ENCODE measurements around the gene C4A. TPM values are rescaled to one million over a fixed set of nuclear protein-coding genes. Genes with fewer than 3 reads are reported as not detected.

The C4A gene
- total and polyA plus RNA-seq, 2 of the 13 experiments (the other 11 are each of a cell fraction or from before 2014, with no cell fraction given) = 165 to 478 TPM

DNA sequence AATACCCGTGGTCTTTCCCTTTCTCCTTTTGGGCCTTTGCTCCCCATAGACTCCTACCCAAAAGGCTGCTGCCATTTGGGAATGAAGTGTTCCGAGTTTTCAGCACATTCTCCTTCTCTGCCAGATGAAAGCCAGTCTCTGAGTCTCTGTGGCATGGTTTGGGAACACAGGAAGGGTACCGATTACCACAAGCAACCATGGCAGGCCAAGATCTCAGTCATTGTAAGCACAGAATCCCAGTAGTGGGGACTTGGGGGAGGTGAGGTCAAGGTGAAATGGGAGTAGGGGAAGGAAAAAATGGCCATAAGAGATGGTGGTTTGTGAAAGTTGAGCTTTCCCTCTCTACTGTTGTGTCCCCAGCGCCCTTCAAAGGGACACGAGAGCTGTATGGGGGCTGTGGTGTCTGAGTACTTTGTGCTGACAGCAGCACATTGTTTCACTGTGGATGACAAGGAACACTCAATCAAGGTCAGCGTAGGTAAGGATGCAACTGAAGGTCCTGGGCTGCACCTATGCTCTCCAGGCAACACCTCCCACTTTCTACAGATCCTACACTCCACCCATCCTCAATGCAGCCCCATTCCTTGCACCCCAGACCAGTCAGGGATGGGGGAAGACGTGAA, 31.8 kb upstream of the C4A start (continued):
- TF ChIP-seq ZFYVE20 (CRISPR knock-in tag; IDR thresholded peaks at IDR 0.05; ENCODE audit: borderline replicate concordance, low read depth) = 0 out of 2 replicates have a peak, but pooled peaks have one; percentile 53
- peak; percentile 34; the same call in 1 of the 2 replicates for TF ChIP-seq ZNF891 (CRISPR knock-in tag; IDR thresholded peaks at IDR 0.05)
- TF ChIP-seq SYNCRIP (IDR thresholded peaks at IDR 0.05; ENCODE audit: insufficient read depth, low read depth, low read length) = no peak
- TF ChIP-seq POLR2AphosphoS5 (IDR thresholded peaks at IDR 0.05; ENCODE audit: low read depth, low read length) = peak; percentile 35; the same call in 1 of the 2 replicates
- TF ChIP-seq SSRP1 (CRISPR knock-in tag; IDR thresholded peaks at IDR 0.05) = peak; percentile 68; the same call in 1 of the 2 replicates

DNA sequence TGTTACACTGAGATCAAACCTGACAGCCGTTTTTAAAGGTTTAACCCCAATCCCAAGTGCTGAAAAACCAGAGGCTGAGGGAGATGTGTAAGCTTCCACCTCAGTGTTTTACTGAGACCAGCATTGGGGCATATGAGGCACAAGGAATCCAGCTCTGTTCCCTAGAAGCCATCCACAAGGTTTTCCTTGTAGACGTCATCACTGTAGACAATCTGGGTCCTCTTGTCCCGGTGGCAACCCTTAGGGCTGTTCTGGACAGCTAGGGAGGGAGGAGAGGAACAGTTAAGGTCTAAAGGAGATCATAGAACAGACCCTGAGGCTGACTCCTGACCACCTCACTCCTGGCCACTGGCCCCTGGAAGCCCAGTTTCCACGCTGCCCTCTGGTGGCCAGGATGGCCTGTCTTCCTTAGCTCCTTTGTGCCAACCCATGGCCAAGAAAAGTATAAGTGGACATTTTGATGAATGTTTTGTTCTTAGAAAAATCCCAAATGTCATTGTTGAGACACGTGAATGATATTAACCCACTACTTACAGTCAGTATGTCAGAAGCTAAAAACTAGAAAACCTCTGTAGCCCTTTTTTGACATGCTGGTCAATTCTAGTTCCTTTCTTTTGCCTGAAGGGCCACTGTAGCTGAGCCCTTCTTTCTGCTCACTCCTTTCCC, 29.6 kb upstream of the C4A start:
- H3K27me3 ChIP-seq (ENCODE audit: control insufficient read depth in 1 of 2, insufficient read depth in 2 of 2, low read length in 2 of 2) = no peaks in the 10 kb centered on the region
- peak; percentile 71 for DNase-seq (ENCODE audit: low spot score)
- H3K36me3 ChIP-seq (replicated peaks in 1 of 2; ENCODE audit: control insufficient read depth in 1 of 2, insufficient read depth in 2 of 2, low read length in 2 of 2) = peaks cover 43 to 93% of the 10 kb centered on the region in 2 experiments
- H3K9ac ChIP-seq (ENCODE audit: insufficient read depth, low read depth, low read length) = 0 out of 2 replicates have a peak overlapping the region, but pooled peaks have one; percentile 2
- 32% methylated on average over 5 of the region's 5 CpGs for WGBS (ENCODE audit: low lambda C conversion rate)
- H3K4me1 ChIP-seq (ENCODE audit: insufficient read depth, low read length) = peaks cover 38% of the 10 kb centered on the region
- intact Hi-C loops (cut with micrococcal nuclease; ENCODE audit: unreplicated experiment) = loop anchor here (1.0 to 10.0 kb wide), 4 partner anchors 29 to 117 kb away; partner anchors contain the start of gene ZBTB12
- H3K4me2 ChIP-seq (ENCODE audit: low read depth, low read length) = no peak overlapping the region
- peak; percentile 99 for FAIRE-seq
- CTCF ChIA-PET (ENCODE audit: low intra/inter-chr PET ratio, low total read pairs) = interaction anchor here (1.0 to 1.5 kb wide), 6 partner anchors 12 to 272 kb away, joined by 3 to 6 read pairs (median 4); partner anchors contain the start of genes LY6G5C and ZBTB12
- peak overlapping the region; percentile 27 for H3K27ac ChIP-seq (ENCODE audit: extremely low read length, insufficient read depth, low read length)
- no peak overlapping the region for H2AFZ ChIP-seq (ENCODE audit: low read length)
- no peaks in the 10 kb centered on the region for H4K20me1 ChIP-seq (ENCODE audit: insufficient read depth, low read length)
- H3K9me3 ChIP-seq (ENCODE audit: low read length) = no peaks in the 10 kb centered on the region
- peak; percentile 88 for ATAC-seq
- POLR2A ChIA-PET = interaction anchor here (0.5 to 6.3 kb wide), 34 partner anchors 10 to 297 kb away, joined by 3 to 69 read pairs (median 6); partner anchors contain the start of genes APOM, C2, DXO and EHMT2
- H3K79me2 ChIP-seq (ENCODE audit: insufficient read depth, low read length) = peaks cover 13% of the 10 kb centered on the region
- BruUV-seq (replicated peaks) = no TSS peak
- in situ Hi-C loops (cut with HindIII; ENCODE audit: extremely low pct_ligation_motif_present, low pct_unique_long_range_greater_than_20kb) = no loop called here
- no peak overlapping the region for H3K4me3 ChIP-seq (replicated peaks in 1 of 3; ENCODE audit: insufficient read depth in 1 of 3, low read depth in 2 of 3, low read length in 3 of 3)
- TF ChIP-seq PAF1 (CRISPR knock-in tag; IDR thresholded peaks at IDR 0.05) (peak; percentile 31; the same call in 1 of the 2 replicates), MEIS1 (CRISPR knock-in tag; IDR thresholded peaks at IDR 0.05; ENCODE audit: borderline replicate concordance) (no peak), GTF3A (CRISPR knock-in tag; conservative IDR thresholded peaks at IDR 0.05) (no peak), KDM6A (CRISPR knock-in tag; IDR thresholded peaks at IDR 0.05; ENCODE audit: low read depth) (no peak), ZNF124 (CRISPR knock-in tag; IDR thresholded peaks at IDR 0.05) (no peak), ZNF367 (CRISPR knock-in tag; IDR thresholded peaks at IDR 0.05; ENCODE audit: borderline replicate concordance) (no peak), ZNF570 (CRISPR knock-in tag; IDR thresholded peaks at IDR 0.05; ENCODE audit: borderline replicate concordance) (no peak), ZNF720 (CRISPR knock-in tag; IDR thresholded peaks at IDR 0.05) (no peak), HHEX (CRISPR knock-in tag; IDR thresholded peaks at IDR 0.05) (no peak)
- TF ChIP-seq, protein P1, sequence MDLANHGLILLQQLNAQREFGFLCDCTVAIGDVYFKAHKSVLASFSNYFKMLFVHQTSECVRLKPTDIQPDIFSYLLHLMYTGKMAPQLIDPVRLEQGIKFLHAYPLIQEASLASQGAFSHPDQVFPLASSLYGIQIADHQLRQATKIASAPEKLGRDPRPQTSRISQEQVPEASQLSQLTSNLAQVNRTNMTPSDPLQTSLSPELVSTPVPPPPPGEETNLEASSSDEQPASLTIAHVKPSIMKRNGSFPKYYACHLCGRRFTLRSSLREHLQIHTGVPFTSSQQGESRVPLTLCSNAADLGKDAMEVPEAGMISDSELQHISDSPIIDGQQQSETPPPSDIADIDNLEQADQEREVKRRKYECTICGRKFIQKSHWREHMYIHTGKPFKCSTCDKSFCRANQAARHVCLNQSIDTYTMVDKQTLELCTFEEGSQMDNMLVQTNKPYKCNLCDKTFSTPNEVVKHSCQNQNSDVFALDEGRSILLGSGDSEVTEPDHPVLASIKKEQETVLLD (CRISPR knock-in tag; IDR thresholded peaks at IDR 0.05; ENCODE audit: low read depth) = no peak
- TF ChIP-seq, protein P2, sequence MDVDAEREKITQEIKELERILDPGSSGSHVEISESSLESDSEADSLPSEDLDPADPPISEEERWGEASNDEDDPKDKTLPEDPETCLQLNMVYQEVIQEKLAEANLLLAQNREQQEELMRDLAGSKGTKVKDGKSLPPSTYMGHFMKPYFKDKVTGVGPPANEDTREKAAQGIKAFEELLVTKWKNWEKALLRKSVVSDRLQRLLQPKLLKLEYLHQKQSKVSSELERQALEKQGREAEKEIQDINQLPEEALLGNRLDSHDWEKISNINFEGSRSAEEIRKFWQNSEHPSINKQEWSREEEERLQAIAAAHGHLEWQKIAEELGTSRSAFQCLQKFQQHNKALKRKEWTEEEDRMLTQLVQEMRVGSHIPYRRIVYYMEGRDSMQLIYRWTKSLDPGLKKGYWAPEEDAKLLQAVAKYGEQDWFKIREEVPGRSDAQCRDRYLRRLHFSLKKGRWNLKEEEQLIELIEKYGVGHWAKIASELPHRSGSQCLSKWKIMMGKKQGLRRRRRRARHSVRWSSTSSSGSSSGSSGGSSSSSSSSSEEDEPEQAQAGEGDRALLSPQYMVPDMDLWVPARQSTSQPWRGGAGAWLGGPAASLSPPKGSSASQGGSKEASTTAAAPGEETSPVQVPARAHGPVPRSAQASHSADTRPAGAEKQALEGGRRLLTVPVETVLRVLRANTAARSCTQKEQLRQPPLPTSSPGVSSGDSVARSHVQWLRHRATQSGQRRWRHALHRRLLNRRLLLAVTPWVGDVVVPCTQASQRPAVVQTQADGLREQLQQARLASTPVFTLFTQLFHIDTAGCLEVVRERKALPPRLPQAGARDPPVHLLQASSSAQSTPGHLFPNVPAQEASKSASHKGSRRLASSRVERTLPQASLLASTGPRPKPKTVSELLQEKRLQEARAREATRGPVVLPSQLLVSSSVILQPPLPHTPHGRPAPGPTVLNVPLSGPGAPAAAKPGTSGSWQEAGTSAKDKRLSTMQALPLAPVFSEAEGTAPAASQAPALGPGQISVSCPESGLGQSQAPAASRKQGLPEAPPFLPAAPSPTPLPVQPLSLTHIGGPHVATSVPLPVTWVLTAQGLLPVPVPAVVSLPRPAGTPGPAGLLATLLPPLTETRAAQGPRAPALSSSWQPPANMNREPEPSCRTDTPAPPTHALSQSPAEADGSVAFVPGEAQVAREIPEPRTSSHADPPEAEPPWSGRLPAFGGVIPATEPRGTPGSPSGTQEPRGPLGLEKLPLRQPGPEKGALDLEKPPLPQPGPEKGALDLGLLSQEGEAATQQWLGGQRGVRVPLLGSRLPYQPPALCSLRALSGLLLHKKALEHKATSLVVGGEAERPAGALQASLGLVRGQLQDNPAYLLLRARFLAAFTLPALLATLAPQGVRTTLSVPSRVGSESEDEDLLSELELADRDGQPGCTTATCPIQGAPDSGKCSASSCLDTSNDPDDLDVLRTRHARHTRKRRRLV (CRISPR knock-in tag; IDR thresholded peaks at IDR 0.05) = no peak

All from HepG2 (cell line).